Fibroblast of lung (primary cell): Measurements from ENCODE around the gene PRCC.

Source experiments
- EZH2 ChIP-seq: IDR thresholded peaks from 2 replicates; pipeline ENCODE4 v1.5.1; 2012; ENCODE audit warnings: low read length, control low read depth, mild to moderate bottlenecking; ENCODE audit errors: missing control alignments
- TF ChIP-seq, protein P1 (sequence below), 2 donors: IDR thresholded peaks in 1 of 2; conservative IDR thresholded peaks in 1 of 2; 1 replicate in 1 of 2; 2 replicates in 1 of 2; pipeline ENCODE4 v1.5.1; 2011 to 2012; ENCODE audit warnings: low read length in 2 of 2, control low read depth in 1 of 2, inconsistent platforms in 1 of 2, low read depth in 1 of 2, mild to moderate bottlenecking in 1 of 2

DNA sequence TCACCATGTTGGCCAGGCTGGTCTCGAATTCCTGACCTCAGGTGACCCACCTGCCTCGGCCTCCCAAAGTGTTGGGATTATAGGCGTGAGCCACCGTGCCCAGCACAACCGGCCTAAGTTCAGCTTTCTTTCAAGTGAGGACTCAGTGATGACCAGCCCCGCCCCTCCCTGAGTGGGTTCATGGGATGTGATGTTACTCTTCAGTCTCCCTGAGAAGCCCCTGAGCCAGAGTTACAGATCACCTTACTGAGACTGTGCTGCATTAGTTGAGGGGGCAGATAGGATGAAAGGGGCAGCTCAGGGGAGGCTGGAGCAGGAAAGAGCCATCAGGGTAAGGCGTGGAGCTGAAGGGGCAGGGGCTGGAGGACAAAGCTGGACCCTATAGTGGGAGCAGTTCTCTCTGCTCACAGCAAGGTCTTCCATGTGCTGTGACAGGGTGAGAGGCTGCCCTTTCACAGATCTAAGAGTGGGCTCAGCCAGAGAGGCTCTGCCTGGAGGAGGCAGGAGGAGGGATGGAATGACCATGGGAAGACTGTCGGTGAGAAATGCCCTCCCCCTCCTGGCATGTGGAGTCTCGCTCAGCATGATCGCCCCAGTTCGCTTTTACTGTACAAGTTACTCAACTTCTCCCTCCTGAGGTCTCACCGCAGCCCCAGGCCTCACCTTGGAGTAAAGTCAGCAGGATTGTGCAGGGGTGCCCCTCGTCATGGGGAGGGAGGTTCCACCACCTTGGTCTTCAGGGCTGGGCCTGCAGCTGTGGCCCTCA lies 35.9 kb downstream of the PRCC start:
- TF ChIP-seq, protein P1, sequence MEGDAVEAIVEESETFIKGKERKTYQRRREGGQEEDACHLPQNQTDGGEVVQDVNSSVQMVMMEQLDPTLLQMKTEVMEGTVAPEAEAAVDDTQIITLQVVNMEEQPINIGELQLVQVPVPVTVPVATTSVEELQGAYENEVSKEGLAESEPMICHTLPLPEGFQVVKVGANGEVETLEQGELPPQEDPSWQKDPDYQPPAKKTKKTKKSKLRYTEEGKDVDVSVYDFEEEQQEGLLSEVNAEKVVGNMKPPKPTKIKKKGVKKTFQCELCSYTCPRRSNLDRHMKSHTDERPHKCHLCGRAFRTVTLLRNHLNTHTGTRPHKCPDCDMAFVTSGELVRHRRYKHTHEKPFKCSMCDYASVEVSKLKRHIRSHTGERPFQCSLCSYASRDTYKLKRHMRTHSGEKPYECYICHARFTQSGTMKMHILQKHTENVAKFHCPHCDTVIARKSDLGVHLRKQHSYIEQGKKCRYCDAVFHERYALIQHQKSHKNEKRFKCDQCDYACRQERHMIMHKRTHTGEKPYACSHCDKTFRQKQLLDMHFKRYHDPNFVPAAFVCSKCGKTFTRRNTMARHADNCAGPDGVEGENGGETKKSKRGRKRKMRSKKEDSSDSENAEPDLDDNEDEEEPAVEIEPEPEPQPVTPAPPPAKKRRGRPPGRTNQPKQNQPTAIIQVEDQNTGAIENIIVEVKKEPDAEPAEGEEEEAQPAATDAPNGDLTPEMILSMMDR (conservative IDR thresholded peaks at IDR 0.05 in 1 of 2, IDR thresholded peaks at IDR 0.05 in 1 of 2; ENCODE audit: low read depth in 1 of 2, low read length in 2 of 2), result no peak
- no peak for TF ChIP-seq EZH2
